Astrocyte of the spinal cord (primary cell): ENCODE results near the gene FRMD4A.

Experiments
- DNase-seq: peaks from one replicate; pipeline ENCODE4 v3.0.0; 2011; ENCODE audit warnings: low read depth, low spot score
- H3K4me3 ChIP-seq: 2 replicates; pipeline ENCODE4 v1.5.1; 2011; ENCODE audit warnings: low read depth, mild to moderate bottlenecking, low read length, moderate library complexity
- in situ Hi-C: cut with HindIII; loops from 2 replicates; pipeline ENCODE4 v1.10.0; 2017; ENCODE audit warnings: low sequenced_read_pairs
- TF ChIP-seq, protein P1 (sequence below): IDR thresholded peaks from 2 replicates; pipeline ENCODE4 v1.5.1; 2012; ENCODE audit warnings: low read depth, mild to moderate bottlenecking, low read length, inconsistent platforms

The FRMD4A gene

DNA sequence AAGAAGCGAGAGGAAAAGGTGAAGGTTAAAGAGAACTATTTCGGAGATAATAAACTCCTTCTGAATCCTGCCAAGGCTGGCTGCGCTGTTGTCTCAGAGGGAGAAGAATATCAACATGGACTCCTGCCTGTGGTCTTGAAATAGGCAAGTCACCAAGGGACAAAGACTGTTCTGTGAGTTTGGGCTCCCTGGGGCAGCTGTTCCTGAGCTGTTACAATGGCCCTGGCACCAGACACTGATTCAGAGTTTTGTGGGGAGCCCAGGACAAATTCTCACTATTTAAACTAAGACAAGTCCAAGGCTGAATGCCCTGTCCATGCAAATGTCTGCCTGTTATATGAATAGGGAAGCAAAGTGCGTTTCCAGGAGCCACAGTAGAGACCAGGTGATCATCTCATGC, 662.6 kb downstream of the FRMD4A start:
- TF ChIP-seq, protein P1, sequence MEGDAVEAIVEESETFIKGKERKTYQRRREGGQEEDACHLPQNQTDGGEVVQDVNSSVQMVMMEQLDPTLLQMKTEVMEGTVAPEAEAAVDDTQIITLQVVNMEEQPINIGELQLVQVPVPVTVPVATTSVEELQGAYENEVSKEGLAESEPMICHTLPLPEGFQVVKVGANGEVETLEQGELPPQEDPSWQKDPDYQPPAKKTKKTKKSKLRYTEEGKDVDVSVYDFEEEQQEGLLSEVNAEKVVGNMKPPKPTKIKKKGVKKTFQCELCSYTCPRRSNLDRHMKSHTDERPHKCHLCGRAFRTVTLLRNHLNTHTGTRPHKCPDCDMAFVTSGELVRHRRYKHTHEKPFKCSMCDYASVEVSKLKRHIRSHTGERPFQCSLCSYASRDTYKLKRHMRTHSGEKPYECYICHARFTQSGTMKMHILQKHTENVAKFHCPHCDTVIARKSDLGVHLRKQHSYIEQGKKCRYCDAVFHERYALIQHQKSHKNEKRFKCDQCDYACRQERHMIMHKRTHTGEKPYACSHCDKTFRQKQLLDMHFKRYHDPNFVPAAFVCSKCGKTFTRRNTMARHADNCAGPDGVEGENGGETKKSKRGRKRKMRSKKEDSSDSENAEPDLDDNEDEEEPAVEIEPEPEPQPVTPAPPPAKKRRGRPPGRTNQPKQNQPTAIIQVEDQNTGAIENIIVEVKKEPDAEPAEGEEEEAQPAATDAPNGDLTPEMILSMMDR: no peak
- in situ Hi-C loops: no loop called here
- no peak for DNase-seq
- no peak overlapping the region for H3K4me3 ChIP-seq

- in situ Hi-C loops: no loop called here
- DNase-seq: no peak
- TF ChIP-seq, protein P1: no peak
Measured at GRCh38 chr10:13665516-13666262, 665.0 kb downstream of the FRMD4A start.

DNA sequence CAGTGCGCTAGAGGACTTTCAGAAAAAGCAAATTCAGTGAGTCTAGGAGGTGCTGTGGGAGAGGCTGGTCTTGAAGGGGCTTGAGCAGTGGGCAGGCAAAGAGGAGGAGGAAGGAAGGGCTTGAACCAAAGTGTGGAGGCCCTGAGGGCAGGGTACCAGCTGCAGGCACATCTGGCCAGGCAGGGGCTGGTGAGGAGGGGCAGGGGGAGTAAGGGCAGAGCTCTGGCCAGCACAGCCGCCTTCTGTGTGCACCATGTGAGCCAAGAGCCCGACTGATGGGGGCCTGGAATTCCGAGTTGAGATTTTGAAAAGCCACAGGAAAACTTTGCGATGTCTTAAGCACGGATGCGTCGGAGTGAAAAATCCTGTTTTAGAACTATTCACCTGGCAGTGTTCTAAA, 669.5 kb downstream of the FRMD4A start:
- TF ChIP-seq, protein P1: no peak
- in situ Hi-C loops: no loop called here
- DNase-seq: no peak
- H3K4me3 ChIP-seq: no peak overlapping the region

More at GRCh38 chr10:13665516-13666262, 665.0 kb downstream of the FRMD4A start:
- no peak overlapping the region for H3K4me3 ChIP-seq

DNA sequence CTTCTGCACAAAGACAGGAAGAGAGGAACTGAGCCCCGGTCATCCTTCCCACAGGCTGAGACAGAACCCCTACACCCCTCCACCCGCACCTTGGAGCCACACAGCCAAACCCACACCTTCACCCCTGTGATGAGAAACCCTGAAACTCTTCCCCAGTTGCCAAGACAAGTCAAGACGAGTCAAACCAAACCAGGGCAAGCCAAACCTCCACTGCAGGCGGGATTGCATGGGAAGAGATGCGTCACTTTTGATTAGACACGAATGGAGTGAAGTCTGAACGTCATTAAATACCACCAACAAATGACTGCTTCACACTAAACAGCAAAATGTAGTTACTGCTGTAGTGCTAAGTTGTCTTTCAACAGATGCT, 670.2 kb downstream of the FRMD4A start:
- in situ Hi-C loops: no loop called here
- TF ChIP-seq, protein P1: no peak

DNA sequence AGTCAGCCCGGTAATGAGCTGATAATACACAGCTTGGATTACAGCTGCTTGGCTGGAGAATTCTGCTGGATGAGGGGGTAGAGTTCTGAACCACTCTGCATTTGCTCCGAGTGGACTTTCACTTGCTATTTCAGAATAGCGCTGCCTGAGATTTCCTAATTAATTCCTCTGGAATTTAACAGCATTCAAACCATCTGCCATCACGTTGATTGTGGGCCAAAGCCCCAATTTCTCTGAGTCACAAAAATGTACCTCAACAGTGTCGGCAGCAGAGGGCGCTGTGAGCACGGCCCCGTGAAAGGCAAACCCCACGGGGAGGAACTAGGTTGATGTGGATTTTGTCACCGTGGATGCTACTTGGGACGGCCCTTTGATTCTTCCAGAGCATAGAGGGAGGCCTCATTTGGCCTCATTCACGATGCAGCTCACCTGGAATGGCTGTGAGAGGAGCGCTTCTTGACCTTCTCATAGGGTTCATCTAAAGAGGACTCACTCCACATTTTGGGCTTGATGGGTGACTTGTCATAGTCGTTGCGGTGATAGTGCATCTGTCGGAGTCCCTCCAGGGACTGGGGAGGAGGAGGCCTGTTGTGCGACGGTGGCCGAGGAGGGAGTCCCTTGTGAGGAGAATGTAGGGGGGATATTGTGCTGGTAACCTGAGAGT, 670.7 kb downstream of the FRMD4A start:
- in situ Hi-C loops: no loop called here
- TF ChIP-seq, protein P1: peak; percentile 84
- no peak overlapping the region for H3K4me3 ChIP-seq
- peak; percentile 49 for DNase-seq

More for the DNA sequence above, 670.2 kb downstream of the FRMD4A start:
- H3K4me3 ChIP-seq: no peak overlapping the region
- no peak for DNase-seq

GRCh38 chr10:13658871-13659685, 671.6 kb downstream of the FRMD4A start:
- no peak for DNase-seq
- in situ Hi-C loops: no loop called here
- H3K4me3 ChIP-seq: no peak overlapping the region
- TF ChIP-seq, protein P1: no peak
